ENCODE measurements around the gene NEURL1B.
"Not testable (repeated sequence)": the region's sequence is repeated elsewhere in the genome, so short reads cannot be mapped to it uniquely, and the experiment has no call there.

The NEURL1B gene

GRCh38 chr5:172646716-172647285, 5.7 kb downstream of the NEURL1B start:
- H3K9me3 ChIP-seq (ENCODE audit: control insufficient read depth, low read depth, low read length): no peaks in the 10 kb centered on the region
- no peak overlapping the region for H3K4me3 ChIP-seq (ENCODE audit: low read length)
- no peaks in the 10 kb centered on the region for H3K4me1 ChIP-seq (ENCODE audit: control insufficient read depth, low read depth, low read length)
- peaks cover 22% of the 10 kb centered on the region for H3K27me3 ChIP-seq (ENCODE audit: control insufficient read depth, insufficient read depth, low read length)
- no peaks in the 10 kb centered on the region for H3K36me3 ChIP-seq (ENCODE audit: control insufficient read depth, low read depth, low read length)
- no peak overlapping the region for H3K9ac ChIP-seq (ENCODE audit: low read length)
- H3K27ac ChIP-seq (ENCODE audit: low read length): no peak overlapping the region

- Histone ChIP-seq H3K36me3 (ENCODE audit: control insufficient read depth, low read depth, low read length) (no peaks in the 10 kb centered on the region), H3K9ac (ENCODE audit: low read length) (no peak overlapping the region), H3K27me3 (ENCODE audit: control insufficient read depth, insufficient read depth, low read length) (peaks cover 15% of the 10 kb centered on the region), H3K4me1 (ENCODE audit: control insufficient read depth, low read depth, low read length) (no peaks in the 10 kb centered on the region), H3K9me3 (ENCODE audit: control insufficient read depth, low read depth, low read length) (no peaks in the 10 kb centered on the region), H3K4me3 (ENCODE audit: low read length) (no peak overlapping the region), H3K27ac (ENCODE audit: low read length) (no peak overlapping the region)
These were observed 6.4 kb downstream of the NEURL1B start for GRCh38 chr5:172647352-172648012.

- no peaks in the 10 kb centered on the region for H3K9me3 ChIP-seq (ENCODE audit: control insufficient read depth, low read depth, low read length)
- no peak overlapping the region for H3K27ac ChIP-seq (ENCODE audit: low read length)
- H3K4me1 ChIP-seq (ENCODE audit: control insufficient read depth, low read depth, low read length): no peaks in the 10 kb centered on the region
- H3K36me3 ChIP-seq (ENCODE audit: control insufficient read depth, low read depth, low read length): no peaks in the 10 kb centered on the region
- no peak overlapping the region for H3K4me3 ChIP-seq (ENCODE audit: low read length)
- H3K27me3 ChIP-seq (ENCODE audit: control insufficient read depth, insufficient read depth, low read length): peaks cover 10% of the 10 kb centered on the region
- H3K9ac ChIP-seq (ENCODE audit: low read length): no peak overlapping the region
These were observed 6.9 kb downstream of the NEURL1B start for GRCh38 chr5:172648013-172648381.

- no peak overlapping the region for H3K27ac ChIP-seq (ENCODE audit: low read length)
- H3K4me1 ChIP-seq (ENCODE audit: control insufficient read depth, low read depth, low read length): no peaks in the 10 kb centered on the region
- no peaks in the 10 kb centered on the region for H3K36me3 ChIP-seq (ENCODE audit: control insufficient read depth, low read depth, low read length)
- H3K9ac ChIP-seq (ENCODE audit: low read length): no peak overlapping the region
- H3K9me3 ChIP-seq (ENCODE audit: control insufficient read depth, low read depth, low read length): no peaks in the 10 kb centered on the region
- H3K4me3 ChIP-seq (ENCODE audit: low read length): no peak overlapping the region
- H3K27me3 ChIP-seq (ENCODE audit: control insufficient read depth, insufficient read depth, low read length): peaks cover 3% of the 10 kb centered on the region
These were observed 7.7 kb downstream of the NEURL1B start for GRCh38 chr5:172648755-172649154.

GRCh38 chr5:172656496-172656895, 15.4 kb downstream of the NEURL1B start:
- not testable (repeated sequence) for H3K4me3 ChIP-seq (ENCODE audit: low read length); H3K9me3 ChIP-seq (ENCODE audit: control insufficient read depth, low read depth, low read length); H3K27me3 ChIP-seq (ENCODE audit: control insufficient read depth, insufficient read depth, low read length); H3K36me3 ChIP-seq (ENCODE audit: control insufficient read depth, low read depth, low read length); H3K9ac ChIP-seq (ENCODE audit: low read length); H3K4me1 ChIP-seq (ENCODE audit: control insufficient read depth, low read depth, low read length); H3K27ac ChIP-seq (ENCODE audit: low read length)

GRCh38 chr5:172657524-172658233, 16.6 kb downstream of the NEURL1B start:
- H3K9ac ChIP-seq (ENCODE audit: low read length); H3K36me3 ChIP-seq (ENCODE audit: control insufficient read depth, low read depth, low read length); H3K27me3 ChIP-seq (ENCODE audit: control insufficient read depth, insufficient read depth, low read length); H3K9me3 ChIP-seq (ENCODE audit: control insufficient read depth, low read depth, low read length); H3K4me3 ChIP-seq (ENCODE audit: low read length); H3K27ac ChIP-seq (ENCODE audit: low read length); H3K4me1 ChIP-seq (ENCODE audit: control insufficient read depth, low read depth, low read length): not testable (repeated sequence)

- no peak overlapping the region for H3K27ac ChIP-seq (ENCODE audit: low read length)
- H3K36me3 ChIP-seq (ENCODE audit: control insufficient read depth, low read depth, low read length): no peaks in the 10 kb centered on the region
- H3K4me1 ChIP-seq (ENCODE audit: control insufficient read depth, low read depth, low read length): no peaks in the 10 kb centered on the region
- no peak overlapping the region for H3K9ac ChIP-seq (ENCODE audit: low read length)
- H3K4me3 ChIP-seq (ENCODE audit: low read length): no peak overlapping the region
- H3K9me3 ChIP-seq (ENCODE audit: control insufficient read depth, low read depth, low read length): no peaks in the 10 kb centered on the region
- H3K27me3 ChIP-seq (ENCODE audit: control insufficient read depth, insufficient read depth, low read length): no peaks in the 10 kb centered on the region
These were observed 17.3 kb downstream of the NEURL1B start for GRCh38 chr5:172658391-172658790.

GRCh38 chr5:172658961-172659501, 18.0 kb downstream of the NEURL1B start:
- Histone ChIP-seq H3K27ac (ENCODE audit: low read length) (no peak overlapping the region), H3K36me3 (ENCODE audit: control insufficient read depth, low read depth, low read length) (no peaks in the 10 kb centered on the region), H3K4me1 (ENCODE audit: control insufficient read depth, low read depth, low read length) (no peaks in the 10 kb centered on the region), H3K9me3 (ENCODE audit: control insufficient read depth, low read depth, low read length) (no peaks in the 10 kb centered on the region), H3K27me3 (ENCODE audit: control insufficient read depth, insufficient read depth, low read length) (no peaks in the 10 kb centered on the region), H3K4me3 (ENCODE audit: low read length) (no peak overlapping the region), H3K9ac (ENCODE audit: low read length) (no peak overlapping the region)

- Histone ChIP-seq H3K27me3 (ENCODE audit: control insufficient read depth, insufficient read depth, low read length) (no peaks in the 10 kb centered on the region), H3K36me3 (ENCODE audit: control insufficient read depth, low read depth, low read length) (no peaks in the 10 kb centered on the region), H3K27ac (ENCODE audit: low read length) (no peak overlapping the region), H3K4me1 (ENCODE audit: control insufficient read depth, low read depth, low read length) (no peaks in the 10 kb centered on the region), H3K9ac (ENCODE audit: low read length) (no peak overlapping the region), H3K9me3 (ENCODE audit: control insufficient read depth, low read depth, low read length) (no peaks in the 10 kb centered on the region), H3K4me3 (ENCODE audit: low read length) (no peak overlapping the region)
These were observed 18.5 kb downstream of the NEURL1B start for GRCh38 chr5:172659570-172659908.

GRCh38 chr5:172659909-172660628, 19.0 kb downstream of the NEURL1B start:
- Histone ChIP-seq H3K9me3 (ENCODE audit: control insufficient read depth, low read depth, low read length) (no peaks in the 10 kb centered on the region), H3K27ac (ENCODE audit: low read length) (no peak overlapping the region), H3K36me3 (ENCODE audit: control insufficient read depth, low read depth, low read length) (no peaks in the 10 kb centered on the region), H3K4me1 (ENCODE audit: control insufficient read depth, low read depth, low read length) (no peaks in the 10 kb centered on the region), H3K9ac (ENCODE audit: low read length) (no peak overlapping the region), H3K27me3 (ENCODE audit: control insufficient read depth, insufficient read depth, low read length) (no peaks in the 10 kb centered on the region), H3K4me3 (ENCODE audit: low read length) (no peak overlapping the region)

GRCh38 chr5:172660974-172661373, 19.9 kb downstream of the NEURL1B start:
- no peaks in the 10 kb centered on the region for H3K36me3 ChIP-seq (ENCODE audit: control insufficient read depth, low read depth, low read length)
- no peak overlapping the region for H3K9ac ChIP-seq (ENCODE audit: low read length)
- no peaks in the 10 kb centered on the region for H3K9me3 ChIP-seq (ENCODE audit: control insufficient read depth, low read depth, low read length)
- no peak overlapping the region for H3K27ac ChIP-seq (ENCODE audit: low read length)
- no peak overlapping the region for H3K4me3 ChIP-seq (ENCODE audit: low read length)
- H3K27me3 ChIP-seq (ENCODE audit: control insufficient read depth, insufficient read depth, low read length): no peaks in the 10 kb centered on the region
- H3K4me1 ChIP-seq (ENCODE audit: control insufficient read depth, low read depth, low read length): no peaks in the 10 kb centered on the region
